K562 (cell line): Measurements from ENCODE around the gene NFKB2. TPM values are rescaled to one million over a fixed set of nuclear protein-coding genes. Genes with fewer than 3 reads are reported as not detected.

Experiments
- ATAC-seq: fragments of 200-7000 bp; cut with Tn5 transposase; 3 replicates; pipeline ENCODE4 v1.9.1; 2020; ENCODE audit warnings: moderate library complexity
- BruUV-seq: library from RNA; stranded (reverse); fragments of 400-500 nt; replicated peaks from 2 replicates; lab custom pipeline; 2021; lab: Mats Ljungman, UMichigan
- CTCF ChIA-PET: fragments of 300-600 bp; formaldehyde crosslinking; extraction: SDS; loops from one replicate; lab custom pipeline; 2021; ENCODE audit warnings: low intra/inter-chr PET ratio; lab: Yijun Ruan, JAX
- POLR2A ChIA-PET: fragments of 300-600, 350-650 bp; sonication (Branson Sonifier 250); formaldehyde crosslinking; extraction: SDS; loops from one replicate; lab custom pipeline; 2021; ENCODE audit warnings: antibody characterized with exemption, inconsistent platforms; lab: Yijun Ruan, JAX
- DNase-seq, 4 experiments: peaks; one replicate each; pipeline versions ENCODE4 v3.0.0 to v3.0.0-alpha.2; 2011 to 2018; ENCODE audit warnings: low spot score in 3 of 4, mixed read lengths in 3 of 4; ENCODE audit errors: extremely low read depth in 1 of 4
- FAIRE-seq: peaks from 2 replicates; lab custom pipeline; 2011; peaks lifted over from hg19 to GRCh38; lab: Jason Lieb, UNC
- H2AFZ ChIP-seq: 2 replicates; pipeline ENCODE4 v1.6.0; 2011; ENCODE audit warnings: low read depth, low read length, control low read depth, inconsistent platforms
- H3K27ac ChIP-seq: fragments of 200-600 bp; 3 replicates; pipeline ENCODE4 v1.8.0; 2011; ENCODE audit warnings: low read depth, mild to moderate bottlenecking, control low read depth, inconsistent platforms, low read length, moderate library complexity, mixed read lengths; ENCODE audit errors: extremely low read depth
- H3K27me3 ChIP-seq, 2 experiments: fragments of 300-600 bp in 1 of 2; 2 replicates in 1 of 2; 3 replicates in 1 of 2; pipeline versions ENCODE4 v1.6.0 to v1.8.0; 2011; ENCODE audit warnings: inconsistent platforms in 2 of 2, low read length in 2 of 2, mild to moderate bottlenecking in 1 of 2, mixed read lengths in 1 of 2, moderate library complexity in 1 of 2; ENCODE audit not compliant: control insufficient read depth in 2 of 2, insufficient read depth in 2 of 2
- H3K36me3 ChIP-seq: fragments of 300-600 bp; 3 replicates; pipeline ENCODE4 v1.8.0; 2011; ENCODE audit warnings: mild to moderate bottlenecking, low read length, inconsistent platforms; ENCODE audit not compliant: control insufficient read depth, insufficient read depth
- H3K4me1 ChIP-seq, 2 experiments: fragments of 200-600 bp in 1 of 2; replicated peaks in 1 of 2; 2 replicates in 1 of 2; 3 replicates in 1 of 2; pipeline versions ENCODE4 v1.5.1 to v1.8.0; 2011; ENCODE audit warnings: inconsistent platforms in 2 of 2, low read length in 2 of 2, mild to moderate bottlenecking in 1 of 2, mixed read lengths in 1 of 2, moderate library complexity in 1 of 2; ENCODE audit not compliant: control insufficient read depth in 2 of 2, insufficient read depth in 2 of 2
- H3K4me2 ChIP-seq: 2 replicates; pipeline ENCODE4 v1.6.1; 2011; ENCODE audit warnings: low read length, control low read depth, inconsistent platforms, mixed read lengths; ENCODE audit not compliant: insufficient read depth
- H3K4me3 ChIP-seq: fragments of 200-600 bp; sonication (generic), shearing (Covaris generic); 2 replicates; pipeline ENCODE4 v1.5.1; 2016; ENCODE audit warnings: control low read depth, inconsistent platforms
- H3K79me2 ChIP-seq: fragments of 200-600 bp; 3 replicates; pipeline ENCODE4 v1.8.0; 2011; ENCODE audit warnings: low read length, inconsistent platforms; ENCODE audit not compliant: control insufficient read depth, insufficient read depth
- H3K9ac ChIP-seq, 2 experiments: 2 replicates each; pipeline versions ENCODE4 v1.6.0 to v1.6.1; 2011; ENCODE audit warnings: low read depth in 2 of 2, low read length in 2 of 2, control low read depth in 1 of 2, inconsistent platforms in 1 of 2, mild to moderate bottlenecking in 1 of 2, mixed read lengths in 1 of 2; ENCODE audit not compliant: insufficient read depth in 1 of 2
- H3K9me1 ChIP-seq: one replicate; pipeline ENCODE4 v1.6.0; 2011; ENCODE audit warnings: inconsistent platforms, mild to moderate bottlenecking, low read length, moderate library complexity; ENCODE audit not compliant: control insufficient read depth, insufficient read depth
- H3K9me3 ChIP-seq: replicated peaks from 2 replicates; pipeline ENCODE4 v1.5.1; 2011; ENCODE audit warnings: low read depth, low read length, inconsistent platforms; ENCODE audit not compliant: control insufficient read depth, insufficient read depth
- H4K20me1 ChIP-seq: replicated peaks from 2 replicates; pipeline ENCODE4 v1.6.1; 2011; ENCODE audit warnings: low read length, inconsistent platforms, mixed read lengths; ENCODE audit not compliant: control insufficient read depth, insufficient read depth
- DACH1 ChIP-seq: fragments of 450-650 bp; IDR thresholded peaks from 2 replicates; pipeline ENCODE4 v1.6.1; 2018; ENCODE audit not compliant: partially characterized antibody
- PPARD ChIP-seq: fragments of 250-450 bp; sonication (Bioruptor Pico); IDR thresholded peaks from 2 replicates; pipeline ENCODE4 v1.8.0; 2022; ENCODE audit warnings: inconsistent platforms, mild to moderate bottlenecking, moderate library complexity
- TBP ChIP-seq: optimal IDR thresholded peaks from 2 replicates; pipeline ENCODE3; 2011; ENCODE audit warnings: low read depth, low read length, improper control_type of control experiment
- TOE1 ChIP-seq, 2 experiments: fragments of 450-650 bp in 1 of 2; sonication (generic) in 1 of 2; formaldehyde crosslinking in 1 of 2; IDR thresholded peaks; 2 replicates each; pipeline versions ENCODE4 v1.7.1 to v1.8.0; 2016 to 2022; ENCODE audit warnings: borderline replicate concordance in 2 of 2, mild to moderate bottlenecking in 2 of 2, antibody characterized with exemption in 1 of 2, inconsistent platforms in 1 of 2, low read depth in 1 of 2, missing genetic modification reagents in 1 of 2, moderate library complexity in 1 of 2
- XRCC3 ChIP-seq: fragments of 450-650 bp; IDR thresholded peaks from 2 replicates; pipeline ENCODE4 v1.6.1; 2017; ENCODE audit warnings: mild to moderate bottlenecking, moderate library complexity
- WGBS: fragments of 100-300 bp; shearing (Covaris generic); methylation state at CpG from one replicate; pipeline ENCODE4 v1.1.6; 2016; ENCODE audit warnings: low coverage, mixed read lengths; ENCODE audit not compliant: insufficient coverage; ENCODE audit errors: missing lambda C conversion rate; 5-methylcytosine and 5-hydroxymethylcytosine counted together
- in situ Hi-C: fragments of 300-500 bp; cut with MboI; formaldehyde crosslinking; loops from 4 replicates; pipeline ENCODE4 v1.15.0; 2018; ENCODE audit warnings: inconsistent platforms, mixed read lengths
- intact Hi-C: fragments of 100-400 bp; cut with micrococcal nuclease; formaldehyde crosslinking; loops from 2 replicates; pipeline ENCODE4 v1.14.2; 2022
- polyA plus RNA-seq, 8 experiments: library from polyadenylated mRNA; depleted of rRNA in 4 of 8; stranded (reverse) in 5 of 8; unstranded in 3 of 8; fragments of >200 nt; fragmentation: Nextera tagmentation in 2 of 8; fragmentation: Illumina TruSeq in 1 of 8; extraction: Ambion mirVana in 2 of 8; extraction: Trizol in 1 of 8; gene quantifications; 2 replicates each; pipeline versions ENCODE4 v1.2.1 to v1.2.3, GENCODE V29; 2011 to 2014; ENCODE audit warnings: inconsistent platforms in 1 of 8, missing spikeins in 1 of 8
- total RNA-seq, 7 experiments: library from RNA; depleted of rRNA in 6 of 7; stranded (reverse); fragments of >200 nt in 6 of 7; fragmentation: Illumina TruSeq in 2 of 7; extraction: Trizol in 2 of 7; gene quantifications; 2 replicates each; pipeline versions ENCODE4 v1.2.1 to v1.2.3, GENCODE V29; 2011 to 2021; ENCODE audit warnings: low replicate concordance in 1 of 7
- TF ChIP-seq, protein P1 (sequence below): fragments of 450-650 bp; IDR thresholded peaks from 2 replicates; pipeline ENCODE4 v1.6.1; 2016; ENCODE audit warnings: low read depth
- TF ChIP-seq, protein P2 (sequence below): sonication (generic); formaldehyde crosslinking; IDR thresholded peaks from 2 replicates; pipeline ENCODE4 v1.8.0; 2022; ENCODE audit warnings: missing genetic modification reagents, mild to moderate bottlenecking, moderate library complexity, borderline replicate concordance
- TF ChIP-seq, protein P3 (sequence below): sonication (generic); formaldehyde crosslinking; IDR thresholded peaks from 2 replicates; pipeline ENCODE4 v1.8.1; 2023; ENCODE audit warnings: mild to moderate bottlenecking, missing genetic modification reagents, moderate library complexity

NFKB2 gene
- total and polyA plus RNA-seq, 9 of the 15 experiments (the other 6 are each of a cell fraction or from before 2014, with no cell fraction given), result 0.07 to 20.3 (median 7.9) TPM

DNA sequence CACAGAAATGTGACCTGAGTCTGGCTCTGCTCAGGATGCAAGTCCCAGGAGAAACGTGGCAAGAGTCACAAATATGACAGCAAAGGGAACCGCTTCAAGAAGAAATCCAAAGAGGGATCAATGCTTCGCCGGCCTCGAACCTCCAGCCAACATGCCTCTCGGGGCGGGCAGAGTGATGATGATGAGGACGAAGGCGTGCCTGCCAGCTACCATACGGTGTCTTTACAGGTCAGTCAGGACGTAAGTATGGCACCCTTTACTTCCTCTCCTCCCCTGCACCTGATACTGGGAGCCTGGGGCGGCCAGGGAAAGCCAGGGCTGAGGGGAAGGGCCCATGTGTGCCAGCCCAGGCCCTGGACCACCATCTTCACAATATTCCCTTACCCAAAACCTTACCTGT lies 18.6 kb upstream of the NFKB2 start (continued):
- no peak for TF ChIP-seq PPARD (CRISPR knock-in tag)
- TF ChIP-seq DACH1, result no peak
- TF ChIP-seq, all 486 proteins: peak for 0

DNA sequence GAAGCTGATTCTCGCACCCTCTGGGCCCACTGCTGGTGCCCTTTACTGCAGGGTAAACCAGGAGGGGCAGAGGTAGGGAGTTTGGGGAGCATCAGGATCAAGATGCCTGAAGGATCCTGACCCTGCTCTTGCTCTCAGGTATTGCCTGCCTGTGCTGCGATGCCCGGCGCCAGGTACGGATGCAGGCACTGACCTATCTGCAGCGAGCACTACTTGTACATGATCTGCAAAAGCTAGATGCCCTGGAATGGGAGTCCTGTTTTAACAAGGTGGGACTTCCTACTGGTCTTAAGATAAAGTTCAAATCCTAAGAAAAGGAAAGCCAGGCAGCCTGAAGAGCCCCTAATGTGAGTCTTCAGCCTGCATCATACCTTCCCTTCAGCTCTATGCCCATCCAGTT lies 16.1 kb upstream of the NFKB2 start:
- H3K4me1 ChIP-seq, result peaks cover 0 to 3% of the 10 kb centered on the region in 2 experiments; a peak in 1 of 5 replicates
- ATAC-seq (no peak), FAIRE-seq (no peak), DNase-seq (no peak)
- H3K79me2 ChIP-seq, result no peaks in the 10 kb centered on the region
- H3K4me3 ChIP-seq, result no peak overlapping the region
- in situ Hi-C loops, result loop anchor here (25.0 kb wide), 1 partner anchor 208 kb away; no protein-coding TSS in a partner anchor
- intact Hi-C loops, result no loop called here
- no peak overlapping the region for H3K9ac ChIP-seq
- H3K9me3 ChIP-seq, result no peaks in the 10 kb centered on the region
- CTCF ChIA-PET, result no interaction called here
- no peak overlapping the region for H3K27ac ChIP-seq
- no peaks in the 10 kb centered on the region for H3K27me3 ChIP-seq
- BruUV-seq, result no TSS peak
- no peaks in the 10 kb centered on the region for H3K9me1 ChIP-seq
- POLR2A ChIA-PET, result interaction anchor here (0.6 to 0.8 kb wide), 2 partner anchors 8 to 693 kb away, joined by 3 to 4 read pairs; no protein-coding TSS in a partner anchor
- H4K20me1 ChIP-seq, result no peaks in the 10 kb centered on the region
- no peak overlapping the region for H3K4me2 ChIP-seq
- WGBS, result 95% methylated on average over 6 of the region's 6 CpGs
- H3K36me3 ChIP-seq, result peaks cover 49% of the 10 kb centered on the region; the same call in 2 of the 3 replicates
- no peak overlapping the region for H2AFZ ChIP-seq
- TF ChIP-seq, protein P1, sequence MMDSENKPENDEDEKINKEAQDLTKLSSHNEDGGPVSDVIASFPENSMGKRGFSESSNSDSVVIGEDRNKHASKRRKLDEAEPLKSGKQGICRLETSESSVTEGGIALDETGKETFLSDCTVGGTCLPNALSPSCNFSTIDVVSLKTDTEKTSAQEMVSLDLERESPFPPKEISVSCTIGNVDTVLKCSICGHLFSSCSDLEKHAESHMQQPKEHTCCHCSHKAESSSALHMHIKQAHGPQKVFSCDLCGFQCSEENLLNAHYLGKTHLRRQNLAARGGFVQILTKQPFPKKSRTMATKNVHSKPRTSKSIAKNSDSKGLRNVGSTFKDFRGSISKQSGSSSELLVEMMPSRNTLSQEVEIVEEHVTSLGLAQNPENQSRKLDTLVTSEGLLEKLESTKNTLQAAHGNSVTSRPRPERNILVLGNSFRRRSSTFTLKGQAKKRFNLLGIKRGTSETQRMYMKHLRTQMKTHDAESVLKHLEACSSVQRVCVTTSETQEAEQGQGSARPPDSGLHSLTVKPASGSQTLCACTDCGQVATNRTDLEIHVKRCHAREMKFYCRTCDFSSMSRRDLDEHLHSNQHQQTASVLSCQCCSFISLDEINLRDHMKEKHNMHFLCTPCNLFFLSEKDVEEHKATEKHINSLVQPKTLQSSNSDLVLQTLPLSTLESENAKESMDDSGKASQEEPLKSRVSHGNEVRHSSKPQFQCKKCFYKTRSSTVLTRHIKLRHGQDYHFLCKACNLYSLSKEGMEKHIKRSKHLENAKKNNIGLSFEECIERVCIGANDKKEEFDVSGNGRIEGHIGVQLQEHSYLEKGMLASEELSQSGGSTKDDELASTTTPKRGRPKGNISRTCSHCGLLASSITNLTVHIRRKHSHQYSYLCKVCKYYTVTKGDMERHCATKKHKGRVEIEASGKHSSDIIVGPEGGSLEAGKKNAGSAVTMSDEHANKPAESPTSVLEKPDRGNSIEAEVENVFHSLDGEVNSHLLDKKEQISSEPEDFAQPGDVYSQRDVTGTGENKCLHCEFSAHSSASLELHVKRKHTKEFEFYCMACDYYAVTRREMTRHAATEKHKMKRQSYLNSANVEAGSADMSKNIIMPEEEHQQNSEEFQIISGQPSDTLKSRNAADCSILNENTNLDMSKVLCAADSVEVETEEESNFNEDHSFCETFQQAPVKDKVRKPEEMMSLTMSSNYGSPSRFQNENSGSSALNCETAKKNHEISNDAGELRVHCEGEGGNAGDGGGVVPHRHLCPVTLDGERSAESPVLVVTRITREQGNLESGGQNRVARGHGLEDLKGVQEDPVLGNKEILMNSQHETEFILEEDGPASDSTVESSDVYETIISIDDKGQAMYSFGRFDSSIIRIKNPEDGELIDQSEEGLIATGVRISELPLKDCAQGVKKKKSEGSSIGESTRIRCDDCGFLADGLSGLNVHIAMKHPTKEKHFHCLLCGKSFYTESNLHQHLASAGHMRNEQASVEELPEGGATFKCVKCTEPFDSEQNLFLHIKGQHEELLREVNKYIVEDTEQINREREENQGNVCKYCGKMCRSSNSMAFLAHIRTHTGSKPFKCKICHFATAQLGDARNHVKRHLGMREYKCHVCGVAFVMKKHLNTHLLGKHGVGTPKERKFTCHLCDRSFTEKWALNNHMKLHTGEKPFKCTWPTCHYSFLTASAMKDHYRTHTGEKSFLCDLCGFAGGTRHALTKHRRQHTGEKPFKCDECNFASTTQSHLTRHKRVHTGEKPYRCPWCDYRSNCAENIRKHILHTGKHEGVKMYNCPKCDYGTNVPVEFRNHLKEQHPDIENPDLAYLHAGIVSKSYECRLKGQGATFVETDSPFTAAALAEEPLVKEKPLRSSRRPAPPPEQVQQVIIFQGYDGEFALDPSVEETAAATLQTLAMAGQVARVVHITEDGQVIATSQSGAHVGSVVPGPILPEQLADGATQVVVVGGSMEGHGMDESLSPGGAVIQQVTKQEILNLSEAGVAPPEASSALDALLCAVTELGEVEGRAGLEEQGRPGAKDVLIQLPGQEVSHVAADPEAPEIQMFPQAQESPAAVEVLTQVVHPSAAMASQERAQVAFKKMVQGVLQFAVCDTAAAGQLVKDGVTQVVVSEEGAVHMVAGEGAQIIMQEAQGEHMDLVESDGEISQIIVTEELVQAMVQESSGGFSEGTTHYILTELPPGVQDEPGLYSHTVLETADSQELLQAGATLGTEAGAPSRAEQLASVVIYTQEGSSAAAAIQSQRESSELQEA, result no peak
- TF ChIP-seq TOE1 (IDR thresholded peaks at IDR 0.05; ENCODE audit: borderline replicate concordance), result no peak
- TF ChIP-seq TOE1 (CRISPR knock-in tag; IDR thresholded peaks at IDR 0.05; ENCODE audit: borderline replicate concordance, low read depth), result no peak
- TF ChIP-seq, protein P2, sequence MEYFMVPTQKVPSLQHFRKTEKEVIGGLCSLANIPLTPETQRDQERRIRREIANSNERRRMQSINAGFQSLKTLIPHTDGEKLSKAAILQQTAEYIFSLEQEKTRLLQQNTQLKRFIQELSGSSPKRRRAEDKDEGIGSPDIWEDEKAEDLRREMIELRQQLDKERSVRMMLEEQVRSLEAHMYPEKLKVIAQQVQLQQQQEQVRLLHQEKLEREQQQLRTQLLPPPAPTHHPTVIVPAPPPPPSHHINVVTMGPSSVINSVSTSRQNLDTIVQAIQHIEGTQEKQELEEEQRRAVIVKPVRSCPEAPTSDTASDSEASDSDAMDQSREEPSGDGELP (CRISPR knock-in tag), result no peak
- no peak for TF ChIP-seq XRCC3
- TF ChIP-seq, protein P3, sequence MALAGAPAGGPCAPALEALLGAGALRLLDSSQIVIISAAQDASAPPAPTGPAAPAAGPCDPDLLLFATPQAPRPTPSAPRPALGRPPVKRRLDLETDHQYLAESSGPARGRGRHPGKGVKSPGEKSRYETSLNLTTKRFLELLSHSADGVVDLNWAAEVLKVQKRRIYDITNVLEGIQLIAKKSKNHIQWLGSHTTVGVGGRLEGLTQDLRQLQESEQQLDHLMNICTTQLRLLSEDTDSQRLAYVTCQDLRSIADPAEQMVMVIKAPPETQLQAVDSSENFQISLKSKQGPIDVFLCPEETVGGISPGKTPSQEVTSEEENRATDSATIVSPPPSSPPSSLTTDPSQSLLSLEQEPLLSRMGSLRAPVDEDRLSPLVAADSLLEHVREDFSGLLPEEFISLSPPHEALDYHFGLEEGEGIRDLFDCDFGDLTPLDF (CRISPR knock-in tag), result no peak
- no peak for TF ChIP-seq TBP
